Measurements from ENCODE around the gene CCL18.
A peak's percentile ranks its signal among the peaks of the same experiment; 100 is the strongest.
"Not testable (repeated sequence)": the region's sequence is repeated elsewhere in the genome, so short reads cannot be mapped to it uniquely, and the experiment has no call there.

Gene CCL18

DNA sequence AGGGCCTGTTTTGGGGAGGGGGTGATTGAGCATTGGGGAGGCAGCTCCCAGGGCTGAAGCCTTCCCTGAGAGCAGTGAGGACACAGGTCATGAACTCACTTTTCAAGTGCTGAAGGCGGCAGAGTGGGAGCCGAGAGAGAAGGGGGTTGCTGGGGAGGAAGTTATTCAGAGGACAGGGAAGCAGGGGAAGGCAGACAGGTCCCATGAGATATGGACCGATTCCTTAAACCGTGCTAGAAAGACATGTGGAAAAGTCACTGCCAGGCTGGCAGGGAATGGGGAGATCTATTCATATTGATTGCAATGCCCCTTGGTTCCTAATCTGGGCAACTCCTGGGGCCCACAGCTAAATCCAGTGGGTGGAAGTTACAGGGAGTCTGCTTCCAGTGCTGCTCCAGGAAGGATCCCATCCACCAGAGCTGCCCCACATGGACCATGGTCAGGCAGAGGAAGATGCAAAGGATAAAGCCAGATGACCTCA lies 40.7 kb downstream of the CCL18 start:
- Mint-ChIP-seq H3K4me3 (peak overlapping the region; percentile 90), H3K9me3 (peaks cover 3% of the 10 kb centered on the region)

DNA sequence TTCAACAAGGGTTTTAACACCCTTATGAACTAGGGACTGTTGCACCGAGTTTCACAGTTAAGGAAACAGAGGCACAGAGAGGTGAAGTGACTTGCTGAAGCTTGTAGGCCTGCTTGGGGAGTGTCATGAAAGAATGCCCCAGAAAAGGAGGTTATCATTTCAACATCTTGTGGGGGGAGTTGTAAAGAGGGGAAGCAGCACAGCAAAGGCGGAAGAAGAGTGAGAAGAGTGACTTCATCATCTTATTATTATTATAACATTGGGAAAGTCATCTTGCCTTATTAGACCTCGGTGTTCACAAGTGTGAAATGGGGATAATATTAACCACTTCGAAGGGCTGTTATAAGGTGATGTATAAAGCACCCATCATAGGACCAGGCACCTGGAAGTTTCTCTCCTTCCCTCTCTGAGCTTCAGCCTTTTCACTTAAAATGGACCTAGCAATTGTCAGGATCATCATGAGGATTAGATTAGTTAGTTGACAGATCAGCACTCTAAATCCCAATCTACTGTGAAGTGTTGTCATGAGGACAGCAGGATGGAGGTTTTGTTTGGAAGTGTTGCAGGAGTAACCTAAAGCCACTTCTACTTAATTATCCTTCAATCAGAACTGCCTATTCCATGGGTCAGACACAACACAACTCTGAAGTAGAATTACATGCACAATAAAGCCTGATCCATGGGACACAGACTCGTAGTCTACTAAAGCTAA lies 41.9 kb downstream of the CCL18 start:
- Mint-ChIP-seq H3K36me3 (ENCODE audit: low read depth) (peaks cover 15% of the 10 kb centered on the region), H3K4me3 (peak overlapping the region; percentile 90), H3K27me3 (peaks cover 8% of the 10 kb centered on the region), H3K4me1 (peaks cover 58% of the 10 kb centered on the region), H3K27ac (peak overlapping the region; percentile 93), H3K9me3 (peaks cover 3% of the 10 kb centered on the region)
- DNase-seq (no peak), ATAC-seq (no peak)

More for the DNA sequence above, 40.7 kb downstream of the CCL18 start:
- Mint-ChIP-seq H3K27ac (peak overlapping the region; percentile 93), H3K27me3 (peaks cover 10% of the 10 kb centered on the region), H3K4me1 (peaks cover 65% of the 10 kb centered on the region), H3K36me3 (ENCODE audit: low read depth) (peaks cover 15% of the 10 kb centered on the region)
- DNase-seq (no peak), ATAC-seq (no peak)

DNA sequence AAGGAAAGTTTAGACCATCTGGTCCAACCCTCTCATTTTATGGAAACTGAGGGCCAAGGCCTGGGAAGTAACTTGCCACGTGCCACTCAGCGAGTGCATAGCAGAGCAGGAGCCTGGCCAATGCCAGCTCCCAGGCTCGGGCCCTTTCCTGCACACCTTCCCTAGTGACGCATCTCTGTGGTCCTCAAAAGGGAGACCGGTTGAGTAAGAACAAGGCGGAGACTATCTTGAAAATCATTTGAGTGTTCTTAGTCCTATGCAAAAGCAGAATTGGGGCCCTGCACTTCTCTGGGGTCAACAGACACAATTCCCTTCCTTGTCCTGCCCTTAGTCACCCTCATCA lies 42.4 kb downstream of the CCL18 start:
- H3K27ac Mint-ChIP-seq = peak overlapping the region; percentile 93
- peaks cover 3% of the 10 kb centered on the region for H3K9me3 Mint-ChIP-seq
- DNase-seq (no peak), ATAC-seq (no peak)
- H3K36me3 Mint-ChIP-seq (ENCODE audit: low read depth) = peaks cover 15% of the 10 kb centered on the region
- peaks cover 11% of the 10 kb centered on the region for H3K27me3 Mint-ChIP-seq
- peak overlapping the region; percentile 90 for H3K4me3 Mint-ChIP-seq
- peaks cover 58% of the 10 kb centered on the region for H3K4me1 Mint-ChIP-seq

- peaks cover 18% of the 10 kb centered on the region for H3K36me3 Mint-ChIP-seq (ENCODE audit: low read depth)
- DNase-seq = no peak
- H3K9me3 Mint-ChIP-seq = peaks cover 5% of the 10 kb centered on the region
- no peak overlapping the region for H3K4me3 Mint-ChIP-seq
- no peak for ATAC-seq
- H3K4me1 Mint-ChIP-seq = peaks cover 53% of the 10 kb centered on the region
- peaks cover 11% of the 10 kb centered on the region for H3K27me3 Mint-ChIP-seq
- peak overlapping the region; percentile 32 for H3K27ac Mint-ChIP-seq
These were observed 43.6 kb downstream of the CCL18 start for GRCh38 chr17:36107660-36108059.

DNA sequence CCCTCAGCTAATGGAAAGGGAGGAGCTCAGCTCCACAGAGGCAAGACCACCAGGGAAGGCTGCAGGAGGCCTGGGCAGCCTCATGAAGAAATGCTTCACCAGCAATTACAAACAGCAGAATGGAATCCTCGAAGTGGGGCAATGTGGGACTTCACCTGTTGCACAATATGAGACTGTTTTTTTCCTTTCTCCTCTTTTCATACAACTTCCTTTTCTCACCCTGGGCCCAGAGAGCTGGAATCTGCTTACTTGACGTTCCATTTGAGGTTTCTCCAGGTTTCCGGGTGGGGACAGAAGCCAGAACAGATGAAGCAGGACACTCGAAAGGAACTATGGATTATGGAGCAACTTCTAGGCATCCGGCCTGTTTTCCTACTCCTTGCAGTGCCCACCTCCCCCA lies 44.2 kb downstream of the CCL18 start:
- DNase-seq, ATAC-seq, H3K9me3 Mint-ChIP-seq, H3K4me3 Mint-ChIP-seq, H3K27ac Mint-ChIP-seq: not testable (repeated sequence)
- Mint-ChIP-seq H3K36me3 (ENCODE audit: low read depth) (peaks cover 19% of the 10 kb centered on the region), H3K27me3 (peaks cover 10% of the 10 kb centered on the region), H3K4me1 (peaks cover 47% of the 10 kb centered on the region)

GRCh38 chr17:36111068-36111490 lies 47.0 kb downstream of the CCL18 start:
- H3K27me3 Mint-ChIP-seq = peaks cover 13% of the 10 kb centered on the region
- DNase-seq (no peak), ATAC-seq (no peak)
- peaks cover 10% of the 10 kb centered on the region for H3K9me3 Mint-ChIP-seq
- no peak overlapping the region for H3K27ac Mint-ChIP-seq
- peaks cover 4% of the 10 kb centered on the region for H3K36me3 Mint-ChIP-seq (ENCODE audit: low read depth)
- peaks cover 24% of the 10 kb centered on the region for H3K4me1 Mint-ChIP-seq
- no peak overlapping the region for H3K4me3 Mint-ChIP-seq

GRCh38 chr17:36112572-36112971 lies 48.5 kb downstream of the CCL18 start:
- ATAC-seq (no peak), DNase-seq (no peak)
- Mint-ChIP-seq H3K4me1 (peaks cover 26% of the 10 kb centered on the region), H3K27ac (no peak overlapping the region), H3K9me3 (peaks cover 10% of the 10 kb centered on the region), H3K4me3 (no peak overlapping the region), H3K36me3 (ENCODE audit: low read depth) (peaks cover 4% of the 10 kb centered on the region), H3K27me3 (peaks cover 16% of the 10 kb centered on the region)

DNA sequence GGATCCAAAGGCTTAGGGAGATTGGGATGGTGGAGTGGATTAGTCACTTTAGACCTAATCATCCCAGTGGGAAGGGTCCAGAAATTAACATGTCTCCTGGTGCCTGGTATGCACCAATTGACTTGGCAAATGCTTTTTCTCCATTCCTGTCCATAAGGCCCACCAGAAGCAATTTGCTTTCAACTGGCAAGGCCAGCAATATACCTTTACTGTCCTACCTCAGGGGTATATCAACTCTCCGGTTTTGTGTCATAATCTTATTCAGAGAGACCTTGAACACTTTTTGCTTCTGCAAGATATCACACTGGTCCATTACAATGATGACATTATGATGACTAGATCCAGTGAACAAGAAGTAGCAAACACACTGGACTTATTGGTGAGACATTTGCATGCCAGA lies 49.1 kb downstream of the CCL18 start:
- Mint-ChIP-seq H3K4me1 (peaks cover 26% of the 10 kb centered on the region), H3K27me3 (peaks cover 16% of the 10 kb centered on the region)
- H3K27ac Mint-ChIP-seq; H3K36me3 Mint-ChIP-seq (ENCODE audit: low read depth); H3K9me3 Mint-ChIP-seq; H3K4me3 Mint-ChIP-seq; DNase-seq; ATAC-seq: not testable (repeated sequence)

GRCh38 chr17:36114971-36115648 lies 51.0 kb downstream of the CCL18 start:
- not testable (repeated sequence) for H3K9me3 Mint-ChIP-seq

DNA sequence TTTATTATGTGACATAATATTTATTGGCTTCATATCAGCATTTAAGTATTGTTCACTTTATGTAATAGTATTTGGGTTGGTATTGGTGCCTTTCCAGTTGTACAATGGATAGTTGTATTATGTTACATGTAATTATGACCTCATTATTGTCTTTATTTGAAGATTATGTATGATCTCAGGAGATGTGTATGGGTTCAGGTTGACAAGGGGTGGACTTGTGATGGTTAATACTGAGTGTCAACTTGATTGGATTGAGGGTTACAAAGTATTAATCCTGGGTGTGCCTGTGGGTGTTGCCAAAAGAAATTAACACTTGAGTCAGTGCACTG lies 51.5 kb downstream of the CCL18 start:
- peaks cover 43% of the 10 kb centered on the region for H3K4me1 Mint-ChIP-seq
- not testable (repeated sequence) for ATAC-seq; H3K9me3 Mint-ChIP-seq; H3K36me3 Mint-ChIP-seq (ENCODE audit: low read depth); H3K4me3 Mint-ChIP-seq; H3K27ac Mint-ChIP-seq; DNase-seq
- H3K27me3 Mint-ChIP-seq = peaks cover 22% of the 10 kb centered on the region

More at GRCh38 chr17:36114971-36115648, 51.0 kb downstream of the CCL18 start:
- not testable (repeated sequence) for H3K36me3 Mint-ChIP-seq (ENCODE audit: low read depth); ATAC-seq; H3K4me3 Mint-ChIP-seq; DNase-seq; H3K27ac Mint-ChIP-seq
- H3K4me1 Mint-ChIP-seq = peaks cover 38% of the 10 kb centered on the region
- H3K27me3 Mint-ChIP-seq = peaks cover 20% of the 10 kb centered on the region

GRCh38 chr17:36117505-36118382 lies 53.7 kb downstream of the CCL18 start:
- peak; percentile 90 for ATAC-seq
- Mint-ChIP-seq H3K27me3 (peaks cover 21% of the 10 kb centered on the region), H3K9me3 (peaks cover 9% of the 10 kb centered on the region), H3K4me1 (peaks cover 46% of the 10 kb centered on the region), H3K27ac (peak overlapping the region; percentile 62), H3K4me3 (peak overlapping the region; percentile 11), H3K36me3 (ENCODE audit: low read depth) (peaks cover 3% of the 10 kb centered on the region)
- peak; percentile 51 for DNase-seq

DNA sequence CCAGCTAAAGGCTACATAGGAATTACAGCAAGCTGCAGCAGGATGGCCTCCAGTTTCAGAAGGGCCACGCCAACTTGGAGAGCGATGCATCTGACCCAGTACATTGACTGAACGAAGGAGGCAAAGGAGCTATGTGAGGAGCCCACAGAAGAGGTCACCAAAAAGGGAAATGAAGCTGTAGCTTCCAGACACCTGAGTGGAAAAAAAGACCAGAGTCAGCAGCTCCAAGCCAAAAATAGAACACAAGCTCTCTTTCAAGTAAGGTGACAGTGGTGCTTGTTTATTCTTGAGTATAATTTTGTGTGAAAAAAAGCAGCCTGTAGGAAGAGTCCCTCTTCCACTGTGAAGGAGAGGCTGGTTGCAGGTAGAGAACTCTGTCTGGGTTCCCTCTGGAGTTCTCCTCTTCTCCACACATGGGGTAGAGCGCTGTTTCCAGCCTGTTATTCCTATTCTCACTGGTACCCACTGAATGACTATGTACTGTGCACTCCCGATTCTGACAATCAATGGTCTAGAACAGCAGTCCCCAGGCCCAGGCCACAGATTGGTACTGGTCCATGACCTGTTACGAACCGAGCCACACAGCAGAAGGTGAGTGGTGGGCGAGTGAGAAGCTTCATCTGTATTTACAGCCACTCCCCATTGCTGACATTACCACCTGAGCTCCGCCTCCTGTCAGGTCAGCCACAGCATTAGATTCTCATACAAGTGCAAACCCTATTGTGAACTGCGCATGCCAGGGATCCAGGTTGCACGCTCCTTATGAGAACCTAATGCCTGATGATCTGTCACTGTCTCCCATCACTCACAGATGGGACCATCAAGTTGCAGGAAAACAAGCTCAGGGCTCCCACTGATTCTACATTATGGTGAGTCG lies 54.6 kb downstream of the CCL18 start:
- Mint-ChIP-seq H3K27ac (peak overlapping the region; percentile 62), H3K36me3 (ENCODE audit: low read depth) (peaks cover 2% of the 10 kb centered on the region), H3K27me3 (peaks cover 21% of the 10 kb centered on the region), H3K4me1 (peaks cover 46% of the 10 kb centered on the region), H3K9me3 (peaks cover 3% of the 10 kb centered on the region), H3K4me3 (peak overlapping the region; percentile 1)
- DNase-seq = no peak
- ATAC-seq = no peak

- Mint-ChIP-seq H3K4me1 (peaks cover 46% of the 10 kb centered on the region), H3K27me3 (peaks cover 17% of the 10 kb centered on the region), H3K4me3 (no peak overlapping the region), H3K9me3 (peaks cover 3% of the 10 kb centered on the region), H3K27ac (peak overlapping the region; percentile 5), H3K36me3 (ENCODE audit: low read depth) (peaks cover 2% of the 10 kb centered on the region)
- ATAC-seq = no peak
- no peak for DNase-seq
These were observed 56.1 kb downstream of the CCL18 start for GRCh38 chr17:36120221-36120620.

- H3K27me3 Mint-ChIP-seq = peaks cover 15% of the 10 kb centered on the region
- H3K27ac Mint-ChIP-seq = peak overlapping the region; percentile 5
- not testable (repeated sequence) for H3K36me3 Mint-ChIP-seq (ENCODE audit: low read depth); ATAC-seq; DNase-seq; H3K9me3 Mint-ChIP-seq; H3K4me3 Mint-ChIP-seq
- H3K4me1 Mint-ChIP-seq = peaks cover 44% of the 10 kb centered on the region
These were observed 57.0 kb downstream of the CCL18 start for GRCh38 chr17:36121099-36121498.

Measured in activated naive CD8-positive, alpha-beta T cell treated with anti-CD3 and anti-CD28 coated beads, Interleukin-2, amount 50 U/mL, for 24 hours (primary cell).